Measurements from ENCODE around the gene LRRC10. TPM values are rescaled to one million over a fixed set of nuclear protein-coding genes. Genes with fewer than 3 reads are reported as not detected.

The LRRC10 gene
- total and polyA plus RNA-seq, 2 donors (not counting 3 experiments of a cell fraction or from before 2014, with no cell fraction given): not detected

DNA sequence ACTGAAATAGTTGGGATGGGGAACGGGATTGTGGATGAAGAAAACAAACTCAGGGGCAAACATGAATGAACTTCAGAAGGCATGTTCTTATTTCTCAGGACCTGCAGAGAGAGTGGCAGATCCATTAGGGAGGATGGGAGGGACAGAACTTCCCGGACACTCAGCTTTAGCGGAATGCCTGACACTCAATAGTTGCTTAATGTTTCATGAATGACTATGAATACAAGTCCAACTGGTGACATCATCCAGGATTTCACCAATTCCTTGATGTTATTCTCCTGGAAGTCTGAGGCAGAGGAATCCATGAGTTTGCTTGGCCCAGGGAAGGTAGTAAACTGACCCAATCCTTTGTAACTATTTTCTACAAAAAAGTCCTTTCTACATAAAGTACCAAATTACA is 37.8 kb upstream of the LRRC10 start:
- Histone ChIP-seq H3K36me3 (ENCODE audit: control insufficient read depth in 2 of 2, extremely low read depth in 1 of 2, insufficient read depth in 2 of 2, low read length in 2 of 2) (no peaks in the 10 kb centered on the region), H3K4me1 (ENCODE audit: control insufficient read depth, extremely low read depth, insufficient read depth, low read length) (no peaks in the 10 kb centered on the region), H4K20me1 (replicated peaks; ENCODE audit: control insufficient read depth, extremely low read depth, insufficient read depth, low read length) (no peaks in the 10 kb centered on the region), H3K27ac (ENCODE audit: insufficient read depth, low read depth, low read length) (no peak overlapping the region), H3K27me3 (ENCODE audit: control insufficient read depth in 2 of 2, insufficient read depth in 2 of 2, low read length in 2 of 2) (peaks cover 2 to 3% of the 10 kb centered on the region in 2 experiments), H3K79me2 (ENCODE audit: control insufficient read depth, insufficient read depth, low read length) (no peaks in the 10 kb centered on the region), H3K4me3 (replicated peaks in 1 of 3; ENCODE audit: insufficient read depth in 1 of 3, low read depth in 1 of 3, low read length in 3 of 3) (no peak overlapping the region), H2AFZ (ENCODE audit: low read depth, low read length) (no peak overlapping the region), H3K9me3 (replicated peaks; ENCODE audit: control insufficient read depth, insufficient read depth, low read length) (no peaks in the 10 kb centered on the region), H3K9me1 (replicated peaks; ENCODE audit: control insufficient read depth, extremely low read depth, insufficient read depth, low read length) (no peaks in the 10 kb centered on the region), H3K4me2 (ENCODE audit: insufficient read depth, low read length) (no peak overlapping the region), H3K9ac (replicated peaks; ENCODE audit: extremely low read depth, insufficient read depth, low read length) (no peak overlapping the region)
- ChIA-PET CTCF (interaction anchor here (1.4 to 4.4 kb wide), 2 partner anchors 8 to 13 kb away, joined by 3 to 24 read pairs; no protein-coding TSS in a partner anchor), POLR2A (no interaction called here)
- no TSS peak for BruUV-seq (replicated peaks)
- dilution Hi-C loops (cut with MboI; ENCODE audit: extremely low pct_ligation_motif_present, low sequenced_read_pairs) (no loop called here), intact Hi-C loops (cut with micrococcal nuclease) (no loop called here)
- FAIRE-seq (no peak), DNase-seq (ENCODE audit: low read depth, low spot score) (no peak)
- TF ChIP-seq, protein P1, sequence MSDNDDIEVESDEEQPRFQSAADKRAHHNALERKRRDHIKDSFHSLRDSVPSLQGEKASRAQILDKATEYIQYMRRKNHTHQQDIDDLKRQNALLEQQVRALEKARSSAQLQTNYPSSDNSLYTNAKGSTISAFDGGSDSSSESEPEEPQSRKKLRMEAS (IDR thresholded peaks at IDR 0.05; ENCODE audit: insufficient read depth, insufficient read length): no peak
- TF ChIP-seq POLR2AphosphoS5 (IDR thresholded peaks at IDR 0.05; ENCODE audit: insufficient read depth, low read depth, low read length): no peak
- TF ChIP-seq POLR2A (IDR thresholded peaks at IDR 0.05; ENCODE audit: low read depth, low read length): no peak
- no peak for TF ChIP-seq FOS (IDR thresholded peaks at IDR 0.05; ENCODE audit: borderline replicate concordance, insufficient read depth, low read length)
- TF ChIP-seq CTCF (IDR thresholded peaks at IDR 0.05; ENCODE audit: extremely low read depth in 1 of 2, insufficient read depth in 1 of 2, low read depth in 1 of 2, low read length in 2 of 2): no peak

- no peaks in the 10 kb centered on the region for H4K20me1 ChIP-seq (replicated peaks; ENCODE audit: control insufficient read depth, extremely low read depth, insufficient read depth, low read length)
- CTCF ChIA-PET: no interaction called here
- DNase-seq (ENCODE audit: low read depth, low spot score) (no peak), FAIRE-seq (no peak)
- intact Hi-C loops (cut with micrococcal nuclease): no loop called here
- no peaks in the 10 kb centered on the region for H3K4me1 ChIP-seq (ENCODE audit: control insufficient read depth, extremely low read depth, insufficient read depth, low read length)
- H3K4me3 ChIP-seq (replicated peaks in 1 of 3; ENCODE audit: insufficient read depth in 1 of 3, low read depth in 1 of 3, low read length in 3 of 3): no peak overlapping the region
- H3K9me1 ChIP-seq (replicated peaks; ENCODE audit: control insufficient read depth, extremely low read depth, insufficient read depth, low read length): no peaks in the 10 kb centered on the region
- H3K79me2 ChIP-seq (ENCODE audit: control insufficient read depth, insufficient read depth, low read length): no peaks in the 10 kb centered on the region
- peaks cover 0 to 3% of the 10 kb centered on the region in 2 experiments for H3K27me3 ChIP-seq (ENCODE audit: control insufficient read depth in 2 of 2, insufficient read depth in 2 of 2, low read length in 2 of 2)
- POLR2A ChIA-PET: no interaction called here
- no peak overlapping the region for H3K4me2 ChIP-seq (ENCODE audit: insufficient read depth, low read length)
- no peaks in the 10 kb centered on the region for H3K9me3 ChIP-seq (replicated peaks; ENCODE audit: control insufficient read depth, insufficient read depth, low read length)
- no peaks in the 10 kb centered on the region for H3K36me3 ChIP-seq (ENCODE audit: control insufficient read depth in 2 of 2, extremely low read depth in 1 of 2, insufficient read depth in 2 of 2, low read length in 2 of 2)
- no peak overlapping the region for H3K27ac ChIP-seq (ENCODE audit: insufficient read depth, low read depth, low read length)
- no peak overlapping the region for H2AFZ ChIP-seq (ENCODE audit: low read depth, low read length)
- dilution Hi-C loops (cut with MboI; ENCODE audit: extremely low pct_ligation_motif_present, low sequenced_read_pairs): no loop called here
- TF ChIP-seq GATA2 (IDR thresholded peaks at IDR 0.05; ENCODE audit: insufficient read depth, insufficient read length, low read depth, low read length): no peak
- no peak for TF ChIP-seq POLR2AphosphoS5 (IDR thresholded peaks at IDR 0.05; ENCODE audit: insufficient read depth, low read depth, low read length)
- TF ChIP-seq FOS (IDR thresholded peaks at IDR 0.05; ENCODE audit: borderline replicate concordance, insufficient read depth, low read length): no peak
- TF ChIP-seq CTCF (IDR thresholded peaks at IDR 0.05; ENCODE audit: extremely low read depth in 1 of 2, insufficient read depth in 1 of 2, low read depth in 1 of 2, low read length in 2 of 2): no peak
- BruUV-seq (replicated peaks): no TSS peak
- H3K9ac ChIP-seq (replicated peaks; ENCODE audit: extremely low read depth, insufficient read depth, low read length): no peak overlapping the region
Observed at GRCh38 chr12:69647178-69647577, 36.5 kb upstream of the LRRC10 start.

Data from endothelial cell of umbilical vein (primary cell).